Measurements from ENCODE around the gene RPL18.

DNA sequence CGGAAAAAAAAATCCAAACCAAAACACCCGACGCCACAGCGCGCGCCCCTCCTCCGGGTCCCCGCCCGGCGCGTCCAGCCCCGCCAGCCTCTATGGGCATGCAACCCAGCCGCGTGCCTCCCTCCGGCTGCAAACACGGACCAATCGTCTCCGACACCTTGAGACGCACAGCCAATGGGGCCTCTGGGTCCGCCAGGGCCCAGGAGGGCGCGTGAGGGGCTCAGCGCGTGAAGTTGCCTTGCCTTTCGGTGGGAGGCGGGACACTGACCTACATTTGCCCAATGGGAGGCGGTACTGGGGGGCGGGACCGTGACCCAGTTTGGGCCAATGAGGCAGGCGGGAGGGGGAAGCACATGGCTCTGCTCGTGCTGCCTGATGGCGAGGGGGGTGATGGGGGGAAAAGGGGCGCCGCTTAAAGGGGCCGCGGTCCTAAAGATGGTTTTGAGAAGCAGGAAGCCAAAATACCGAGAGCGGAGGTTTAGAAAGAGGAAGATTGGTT lies 18.5 kb upstream of the RPL18 start:
- peak; percentile 97; the same call in 1 of the 2 replicates for TF ChIP-seq NR3C1 (CRISPR knock-in tag; IDR thresholded peaks at IDR 0.05)
- TF ChIP-seq CBX8 (IDR thresholded peaks at IDR 0.05; ENCODE audit: borderline replicate concordance, extremely low read depth, low read depth, low read length, poor library complexity, severe bottlenecking), result no peak
- no peak for TF ChIP-seq POLR2A (conservative IDR thresholded peaks at IDR 0.05)
- TF ChIP-seq, protein P1, sequence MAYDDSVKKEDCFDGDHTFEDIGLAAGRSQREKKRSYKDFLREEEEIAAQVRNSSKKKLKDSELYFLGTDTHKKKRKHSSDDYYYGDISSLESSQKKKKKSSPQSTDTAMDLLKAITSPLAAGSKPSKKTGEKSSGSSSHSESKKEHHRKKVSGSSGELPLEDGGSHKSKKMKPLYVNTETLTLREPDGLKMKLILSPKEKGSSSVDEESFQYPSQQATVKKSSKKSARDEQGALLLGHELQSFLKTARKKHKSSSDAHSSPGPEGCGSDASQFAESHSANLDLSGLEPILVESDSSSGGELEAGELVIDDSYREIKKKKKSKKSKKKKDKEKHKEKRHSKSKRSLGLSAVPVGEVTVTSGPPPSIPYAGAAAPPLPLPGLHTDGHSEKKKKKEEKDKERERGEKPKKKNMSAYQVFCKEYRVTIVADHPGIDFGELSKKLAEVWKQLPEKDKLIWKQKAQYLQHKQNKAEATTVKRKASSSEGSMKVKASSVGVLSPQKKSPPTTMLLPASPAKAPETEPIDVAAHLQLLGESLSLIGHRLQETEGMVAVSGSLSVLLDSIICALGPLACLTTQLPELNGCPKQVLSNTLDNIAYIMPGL (CRISPR knock-in tag; IDR thresholded peaks at IDR 0.05), result 0 out of 2 replicates have a peak, but pooled peaks have one; percentile 21
- TF ChIP-seq, protein P2, sequence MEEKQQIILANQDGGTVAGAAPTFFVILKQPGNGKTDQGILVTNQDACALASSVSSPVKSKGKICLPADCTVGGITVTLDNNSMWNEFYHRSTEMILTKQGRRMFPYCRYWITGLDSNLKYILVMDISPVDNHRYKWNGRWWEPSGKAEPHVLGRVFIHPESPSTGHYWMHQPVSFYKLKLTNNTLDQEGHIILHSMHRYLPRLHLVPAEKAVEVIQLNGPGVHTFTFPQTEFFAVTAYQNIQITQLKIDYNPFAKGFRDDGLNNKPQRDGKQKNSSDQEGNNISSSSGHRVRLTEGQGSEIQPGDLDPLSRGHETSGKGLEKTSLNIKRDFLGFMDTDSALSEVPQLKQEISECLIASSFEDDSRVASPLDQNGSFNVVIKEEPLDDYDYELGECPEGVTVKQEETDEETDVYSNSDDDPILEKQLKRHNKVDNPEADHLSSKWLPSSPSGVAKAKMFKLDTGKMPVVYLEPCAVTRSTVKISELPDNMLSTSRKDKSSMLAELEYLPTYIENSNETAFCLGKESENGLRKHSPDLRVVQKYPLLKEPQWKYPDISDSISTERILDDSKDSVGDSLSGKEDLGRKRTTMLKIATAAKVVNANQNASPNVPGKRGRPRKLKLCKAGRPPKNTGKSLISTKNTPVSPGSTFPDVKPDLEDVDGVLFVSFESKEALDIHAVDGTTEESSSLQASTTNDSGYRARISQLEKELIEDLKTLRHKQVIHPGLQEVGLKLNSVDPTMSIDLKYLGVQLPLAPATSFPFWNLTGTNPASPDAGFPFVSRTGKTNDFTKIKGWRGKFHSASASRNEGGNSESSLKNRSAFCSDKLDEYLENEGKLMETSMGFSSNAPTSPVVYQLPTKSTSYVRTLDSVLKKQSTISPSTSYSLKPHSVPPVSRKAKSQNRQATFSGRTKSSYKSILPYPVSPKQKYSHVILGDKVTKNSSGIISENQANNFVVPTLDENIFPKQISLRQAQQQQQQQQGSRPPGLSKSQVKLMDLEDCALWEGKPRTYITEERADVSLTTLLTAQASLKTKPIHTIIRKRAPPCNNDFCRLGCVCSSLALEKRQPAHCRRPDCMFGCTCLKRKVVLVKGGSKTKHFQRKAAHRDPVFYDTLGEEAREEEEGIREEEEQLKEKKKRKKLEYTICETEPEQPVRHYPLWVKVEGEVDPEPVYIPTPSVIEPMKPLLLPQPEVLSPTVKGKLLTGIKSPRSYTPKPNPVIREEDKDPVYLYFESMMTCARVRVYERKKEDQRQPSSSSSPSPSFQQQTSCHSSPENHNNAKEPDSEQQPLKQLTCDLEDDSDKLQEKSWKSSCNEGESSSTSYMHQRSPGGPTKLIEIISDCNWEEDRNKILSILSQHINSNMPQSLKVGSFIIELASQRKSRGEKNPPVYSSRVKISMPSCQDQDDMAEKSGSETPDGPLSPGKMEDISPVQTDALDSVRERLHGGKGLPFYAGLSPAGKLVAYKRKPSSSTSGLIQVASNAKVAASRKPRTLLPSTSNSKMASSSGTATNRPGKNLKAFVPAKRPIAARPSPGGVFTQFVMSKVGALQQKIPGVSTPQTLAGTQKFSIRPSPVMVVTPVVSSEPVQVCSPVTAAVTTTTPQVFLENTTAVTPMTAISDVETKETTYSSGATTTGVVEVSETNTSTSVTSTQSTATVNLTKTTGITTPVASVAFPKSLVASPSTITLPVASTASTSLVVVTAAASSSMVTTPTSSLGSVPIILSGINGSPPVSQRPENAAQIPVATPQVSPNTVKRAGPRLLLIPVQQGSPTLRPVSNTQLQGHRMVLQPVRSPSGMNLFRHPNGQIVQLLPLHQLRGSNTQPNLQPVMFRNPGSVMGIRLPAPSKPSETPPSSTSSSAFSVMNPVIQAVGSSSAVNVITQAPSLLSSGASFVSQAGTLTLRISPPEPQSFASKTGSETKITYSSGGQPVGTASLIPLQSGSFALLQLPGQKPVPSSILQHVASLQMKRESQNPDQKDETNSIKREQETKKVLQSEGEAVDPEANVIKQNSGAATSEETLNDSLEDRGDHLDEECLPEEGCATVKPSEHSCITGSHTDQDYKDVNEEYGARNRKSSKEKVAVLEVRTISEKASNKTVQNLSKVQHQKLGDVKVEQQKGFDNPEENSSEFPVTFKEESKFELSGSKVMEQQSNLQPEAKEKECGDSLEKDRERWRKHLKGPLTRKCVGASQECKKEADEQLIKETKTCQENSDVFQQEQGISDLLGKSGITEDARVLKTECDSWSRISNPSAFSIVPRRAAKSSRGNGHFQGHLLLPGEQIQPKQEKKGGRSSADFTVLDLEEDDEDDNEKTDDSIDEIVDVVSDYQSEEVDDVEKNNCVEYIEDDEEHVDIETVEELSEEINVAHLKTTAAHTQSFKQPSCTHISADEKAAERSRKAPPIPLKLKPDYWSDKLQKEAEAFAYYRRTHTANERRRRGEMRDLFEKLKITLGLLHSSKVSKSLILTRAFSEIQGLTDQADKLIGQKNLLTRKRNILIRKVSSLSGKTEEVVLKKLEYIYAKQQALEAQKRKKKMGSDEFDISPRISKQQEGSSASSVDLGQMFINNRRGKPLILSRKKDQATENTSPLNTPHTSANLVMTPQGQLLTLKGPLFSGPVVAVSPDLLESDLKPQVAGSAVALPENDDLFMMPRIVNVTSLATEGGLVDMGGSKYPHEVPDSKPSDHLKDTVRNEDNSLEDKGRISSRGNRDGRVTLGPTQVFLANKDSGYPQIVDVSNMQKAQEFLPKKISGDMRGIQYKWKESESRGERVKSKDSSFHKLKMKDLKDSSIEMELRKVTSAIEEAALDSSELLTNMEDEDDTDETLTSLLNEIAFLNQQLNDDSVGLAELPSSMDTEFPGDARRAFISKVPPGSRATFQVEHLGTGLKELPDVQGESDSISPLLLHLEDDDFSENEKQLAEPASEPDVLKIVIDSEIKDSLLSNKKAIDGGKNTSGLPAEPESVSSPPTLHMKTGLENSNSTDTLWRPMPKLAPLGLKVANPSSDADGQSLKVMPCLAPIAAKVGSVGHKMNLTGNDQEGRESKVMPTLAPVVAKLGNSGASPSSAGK (IDR thresholded peaks at IDR 0.05), result peak; percentile 99
- no peak for TF ChIP-seq ARID2 (IDR thresholded peaks at IDR 0.05)
- TF ChIP-seq, protein P3, sequence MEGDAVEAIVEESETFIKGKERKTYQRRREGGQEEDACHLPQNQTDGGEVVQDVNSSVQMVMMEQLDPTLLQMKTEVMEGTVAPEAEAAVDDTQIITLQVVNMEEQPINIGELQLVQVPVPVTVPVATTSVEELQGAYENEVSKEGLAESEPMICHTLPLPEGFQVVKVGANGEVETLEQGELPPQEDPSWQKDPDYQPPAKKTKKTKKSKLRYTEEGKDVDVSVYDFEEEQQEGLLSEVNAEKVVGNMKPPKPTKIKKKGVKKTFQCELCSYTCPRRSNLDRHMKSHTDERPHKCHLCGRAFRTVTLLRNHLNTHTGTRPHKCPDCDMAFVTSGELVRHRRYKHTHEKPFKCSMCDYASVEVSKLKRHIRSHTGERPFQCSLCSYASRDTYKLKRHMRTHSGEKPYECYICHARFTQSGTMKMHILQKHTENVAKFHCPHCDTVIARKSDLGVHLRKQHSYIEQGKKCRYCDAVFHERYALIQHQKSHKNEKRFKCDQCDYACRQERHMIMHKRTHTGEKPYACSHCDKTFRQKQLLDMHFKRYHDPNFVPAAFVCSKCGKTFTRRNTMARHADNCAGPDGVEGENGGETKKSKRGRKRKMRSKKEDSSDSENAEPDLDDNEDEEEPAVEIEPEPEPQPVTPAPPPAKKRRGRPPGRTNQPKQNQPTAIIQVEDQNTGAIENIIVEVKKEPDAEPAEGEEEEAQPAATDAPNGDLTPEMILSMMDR (IDR thresholded peaks at IDR 0.05 in 2 of 3, conservative IDR thresholded peaks at IDR 0.05 in 1 of 3; ENCODE audit: insufficient read depth in 2 of 3, low read depth in 1 of 3, low read length in 3 of 3), result no peak; a peak in 1 of 6 replicates
- peak; percentile 42; the same call in 1 of the 2 replicates for TF ChIP-seq ESRRA (IDR thresholded peaks at IDR 0.05; ENCODE audit: borderline replicate concordance, low read depth)
- TF ChIP-seq BRF1 (IDR thresholded peaks at IDR 0.05; ENCODE audit: borderline replicate concordance, extremely low read depth, insufficient read length), result no peak
- TF ChIP-seq C11orf30 (IDR thresholded peaks at IDR 0.05; ENCODE audit: low read depth), result peak; percentile 28; the same call in 1 of the 2 replicates
- no peak for TF ChIP-seq KLF16 (IDR thresholded peaks at IDR 0.05)

Measured in K562 (cell line).